ENCODE data around the gene CSK.

DNA sequence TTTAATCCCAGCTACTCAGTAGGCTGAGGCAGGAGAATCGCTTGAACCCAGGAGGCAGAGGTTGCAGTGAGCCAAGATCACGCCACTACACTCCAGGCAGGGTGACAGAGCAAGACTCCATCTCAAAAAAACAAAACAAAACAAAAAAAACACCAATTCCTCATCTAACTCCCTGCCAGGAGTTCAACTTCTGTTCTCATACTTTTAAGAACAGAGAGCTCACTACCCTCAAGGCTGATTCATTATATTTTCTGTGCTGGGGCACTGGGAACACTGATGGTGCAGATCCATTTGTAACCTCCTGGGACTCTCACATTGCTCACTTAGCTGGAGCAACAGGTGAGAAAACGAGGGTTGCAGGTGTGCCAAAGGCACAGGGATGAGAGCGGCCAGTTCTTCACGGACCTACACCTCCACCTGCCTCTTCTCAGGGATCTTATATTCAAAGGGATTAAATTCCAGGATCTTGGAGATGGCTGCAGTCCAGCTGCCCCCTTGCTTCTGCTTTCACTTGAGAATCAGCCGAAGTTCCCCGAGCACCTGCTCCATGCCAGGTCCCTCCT is 12.3 kb upstream of the CSK start:
- TF ChIP-seq, protein P1, sequence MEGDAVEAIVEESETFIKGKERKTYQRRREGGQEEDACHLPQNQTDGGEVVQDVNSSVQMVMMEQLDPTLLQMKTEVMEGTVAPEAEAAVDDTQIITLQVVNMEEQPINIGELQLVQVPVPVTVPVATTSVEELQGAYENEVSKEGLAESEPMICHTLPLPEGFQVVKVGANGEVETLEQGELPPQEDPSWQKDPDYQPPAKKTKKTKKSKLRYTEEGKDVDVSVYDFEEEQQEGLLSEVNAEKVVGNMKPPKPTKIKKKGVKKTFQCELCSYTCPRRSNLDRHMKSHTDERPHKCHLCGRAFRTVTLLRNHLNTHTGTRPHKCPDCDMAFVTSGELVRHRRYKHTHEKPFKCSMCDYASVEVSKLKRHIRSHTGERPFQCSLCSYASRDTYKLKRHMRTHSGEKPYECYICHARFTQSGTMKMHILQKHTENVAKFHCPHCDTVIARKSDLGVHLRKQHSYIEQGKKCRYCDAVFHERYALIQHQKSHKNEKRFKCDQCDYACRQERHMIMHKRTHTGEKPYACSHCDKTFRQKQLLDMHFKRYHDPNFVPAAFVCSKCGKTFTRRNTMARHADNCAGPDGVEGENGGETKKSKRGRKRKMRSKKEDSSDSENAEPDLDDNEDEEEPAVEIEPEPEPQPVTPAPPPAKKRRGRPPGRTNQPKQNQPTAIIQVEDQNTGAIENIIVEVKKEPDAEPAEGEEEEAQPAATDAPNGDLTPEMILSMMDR (conservative IDR thresholded peaks at IDR 0.05 in 1 of 2, IDR thresholded peaks at IDR 0.05 in 1 of 2; ENCODE audit: extremely low read depth in 1 of 2, insufficient read depth in 1 of 2, low read depth in 1 of 2, low read length in 2 of 2) = no peak
- TF ChIP-seq EZH2 (IDR thresholded peaks at IDR 0.05; ENCODE audit: borderline replicate concordance, low read length) = no peak

All from mammary epithelial cell (primary cell).